Astrocyte (in vitro differentiated cells and primary cell): ENCODE results near the gene TIMM13. TPM values are rescaled to one million over a fixed set of nuclear protein-coding genes. Genes with fewer than 3 reads are reported as not detected.
"Not testable (repeated sequence)": the region's sequence is repeated elsewhere in the genome, so short reads cannot be mapped to it uniquely, and the experiment has no call there.

Experiments
- DNase-seq: peaks from one replicate; pipeline ENCODE4 v3.0.0-alpha.2; 2010; ENCODE audit warnings: low read depth
- FAIRE-seq: peaks from 2 replicates; lab custom pipeline; 2011; peaks lifted over from hg19 to GRCh38; lab: Jason Lieb, UNC
- H2AFZ ChIP-seq: 2 replicates; pipeline ENCODE4 v1.6.0; 2012; ENCODE audit warnings: low read depth, low read length, inconsistent platforms
- H3K27ac ChIP-seq: 2 replicates; pipeline ENCODE4 v1.5.1; 2011; ENCODE audit warnings: low read depth, low read length, inconsistent platforms
- H3K27me3 ChIP-seq: 2 replicates; pipeline ENCODE4 v1.6.0; 2011; ENCODE audit warnings: low read length, inconsistent platforms; ENCODE audit not compliant: insufficient read depth
- H3K36me3 ChIP-seq: 2 replicates; pipeline ENCODE4 v1.5.1; 2011; ENCODE audit warnings: low read length, inconsistent platforms; ENCODE audit not compliant: insufficient read depth
- H3K4me1 ChIP-seq: 2 replicates; pipeline ENCODE4 v1.5.1; 2011; ENCODE audit warnings: low read length, inconsistent platforms; ENCODE audit not compliant: insufficient read depth
- H3K4me2 ChIP-seq: 2 replicates; pipeline ENCODE4 v1.6.0; 2012; ENCODE audit warnings: low read length, inconsistent platforms
- H3K4me3 ChIP-seq: 2 replicates; pipeline ENCODE4 v1.5.1; 2011; ENCODE audit warnings: low read depth, mild to moderate bottlenecking, low read length, inconsistent platforms; ENCODE audit not compliant: insufficient read depth
- H3K79me2 ChIP-seq: 2 replicates; pipeline ENCODE4 v1.6.0; 2012; ENCODE audit warnings: mild to moderate bottlenecking, low read length, inconsistent platforms; ENCODE audit not compliant: insufficient read depth
- H3K9ac ChIP-seq: 2 replicates; pipeline ENCODE4 v1.6.0; 2012; ENCODE audit warnings: mild to moderate bottlenecking, low read length, inconsistent platforms
- H3K9me3 ChIP-seq: 2 replicates; pipeline ENCODE4 v1.5.1; 2012; ENCODE audit warnings: low read depth, mild to moderate bottlenecking, low read length, inconsistent platforms; ENCODE audit not compliant: insufficient read depth
- H4K20me1 ChIP-seq: 2 replicates; pipeline ENCODE4 v1.6.0; 2012; ENCODE audit warnings: low read length, inconsistent platforms; ENCODE audit not compliant: insufficient read depth
- H3K27ac Mint-ChIP-seq: one replicate; pipeline ENCODE4 v1.8.0; 2021; ENCODE audit warnings: mild to moderate bottlenecking, mixed read lengths; ENCODE audit not compliant: unreplicated experiment
- H3K27me3 Mint-ChIP-seq: one replicate; pipeline ENCODE4 v1.8.0; 2021; ENCODE audit warnings: low read depth, mixed read lengths; ENCODE audit not compliant: unreplicated experiment
- H3K36me3 Mint-ChIP-seq: one replicate; pipeline ENCODE4 v1.8.0; 2021; ENCODE audit warnings: low read depth, mixed read lengths; ENCODE audit not compliant: unreplicated experiment
- H3K4me1 Mint-ChIP-seq: one replicate; pipeline ENCODE4 v1.8.0; 2021; ENCODE audit warnings: low read depth, mixed read lengths; ENCODE audit not compliant: unreplicated experiment
- H3K4me3 Mint-ChIP-seq: one replicate; pipeline ENCODE4 v1.8.0; 2021; ENCODE audit warnings: mild to moderate bottlenecking, moderate library complexity, mixed read lengths; ENCODE audit not compliant: unreplicated experiment
- H3K9me3 Mint-ChIP-seq: one replicate; pipeline ENCODE4 v1.8.0; 2021; ENCODE audit warnings: mild to moderate bottlenecking, mixed read lengths; ENCODE audit not compliant: unreplicated experiment
- CTCF ChIP-seq: IDR thresholded peaks from 2 replicates; pipeline ENCODE4 v1.5.1; 2011; ENCODE audit warnings: low read depth, mild to moderate bottlenecking, inconsistent platforms, low read length, moderate library complexity; ENCODE audit not compliant: insufficient read depth
- EZH2 ChIP-seq: IDR thresholded peaks from 2 replicates; pipeline ENCODE4 v1.6.1; 2012; ENCODE audit warnings: mild to moderate bottlenecking, low read length, inconsistent platforms; ENCODE audit not compliant: insufficient read depth
- total RNA-seq: library from RNA; stranded (reverse); gene quantifications from 2 replicates; pipeline ENCODE4 v1.2.1, GENCODE V29; 2021

The TIMM13 gene
- total RNA-seq, 1 donor from 2014 or later = 105 TPM

- DNase-seq (no peak), FAIRE-seq (no peak)
- H3K4me3 ChIP-seq = no peak overlapping the region
- no peaks in the 10 kb centered on the region for H3K36me3 ChIP-seq
- no peaks in the 10 kb centered on the region for H3K27me3 ChIP-seq
- H3K27ac ChIP-seq = no peak overlapping the region
- H2AFZ ChIP-seq = no peak overlapping the region
- no peaks in the 10 kb centered on the region for H3K79me2 ChIP-seq
- H3K4me2 ChIP-seq = no peak overlapping the region
- Mint-ChIP-seq H3K27ac (no peak overlapping the region), H3K4me3 (no peak overlapping the region), H3K27me3 (peaks cover 7% of the 10 kb centered on the region), H3K4me1 (peaks cover 3% of the 10 kb centered on the region), H3K9me3 (peaks cover 5% of the 10 kb centered on the region), H3K36me3 (no peaks in the 10 kb centered on the region)
- H3K9ac ChIP-seq = no peak overlapping the region
- H3K9me3 ChIP-seq = no peaks in the 10 kb centered on the region
- TF ChIP-seq EZH2 (no peak), CTCF (no peak)
- H3K4me1 ChIP-seq = no peaks in the 10 kb centered on the region
- H4K20me1 ChIP-seq = no peaks in the 10 kb centered on the region
Observed at GRCh38 chr19:2394442-2395292, 32.7 kb downstream of the TIMM13 start.

- Histone ChIP-seq H3K4me3 (no peak overlapping the region), H3K27ac (no peak overlapping the region), H3K79me2 (no peaks in the 10 kb centered on the region), H2AFZ (no peak overlapping the region), H3K4me1 (no peaks in the 10 kb centered on the region), H4K20me1 (no peaks in the 10 kb centered on the region), H3K9ac (no peak overlapping the region), H3K4me2 (no peak overlapping the region), H3K36me3 (no peaks in the 10 kb centered on the region), H3K9me3 (no peaks in the 10 kb centered on the region), H3K27me3 (no peaks in the 10 kb centered on the region)
- H3K4me3 Mint-ChIP-seq = no peak overlapping the region
- DNase-seq (no peak), FAIRE-seq (no peak)
- peaks cover 5% of the 10 kb centered on the region for H3K9me3 Mint-ChIP-seq
- no peak for TF ChIP-seq EZH2
- no peak for TF ChIP-seq CTCF
- H3K4me1 Mint-ChIP-seq = peaks cover 3% of the 10 kb centered on the region
- peaks cover 10% of the 10 kb centered on the region for H3K27me3 Mint-ChIP-seq
- no peak overlapping the region for H3K27ac Mint-ChIP-seq
- H3K36me3 Mint-ChIP-seq = no peaks in the 10 kb centered on the region
Observed at GRCh38 chr19:2394054-2394441, 33.3 kb downstream of the TIMM13 start.

- not testable (repeated sequence) for H3K4me2 ChIP-seq, H3K9me3 Mint-ChIP-seq
Observed at GRCh38 chr19:2392899-2393298, 34.5 kb downstream of the TIMM13 start.

More at GRCh38 chr19:2392899-2393298, 34.5 kb downstream of the TIMM13 start:
- Mint-ChIP-seq H3K27ac (peak overlapping the region; percentile 71), H3K27me3 (peaks cover 11% of the 10 kb centered on the region), H3K4me3 (peak overlapping the region; percentile 15)
- FAIRE-seq, H3K79me2 ChIP-seq, H3K36me3 Mint-ChIP-seq, H3K4me3 ChIP-seq, H3K27me3 ChIP-seq, H3K9ac ChIP-seq, H3K4me1 Mint-ChIP-seq, H4K20me1 ChIP-seq, H3K9me3 ChIP-seq, H3K4me1 ChIP-seq, H3K36me3 ChIP-seq, H2AFZ ChIP-seq, H3K27ac ChIP-seq, DNase-seq: not testable (repeated sequence)
